ENCODE data around the gene MUSK. TPM values are rescaled to one million over a fixed set of nuclear protein-coding genes. Genes with fewer than 3 reads are reported as not detected.

MUSK gene
- total RNA-seq, 1 donor from 2014 or later = 10.8 TPM

Small RNAs within 50 kb of the gene (small RNA-seq; reads per million reads assigned to genes)
- not detected for gene AL513328.1 (ENCODE audit: low replicate concordance)

Other genes with a start within 250 kb of the MUSK start
- 26.4 TPM for gene SVEP1, start 89.0 kb upstream of the MUSK start, total RNA-seq